NOMO-1 (cell line): ENCODE data around the gene NTRK2.

Source experiments
- DNase-seq, 2 experiments: peaks; one replicate each; lab custom pipeline; 2025; ENCODE audit not compliant: unreplicated experiment in 2 of 2; lab: John Stamatoyannopoulos, UW

NTRK2 gene

DNA sequence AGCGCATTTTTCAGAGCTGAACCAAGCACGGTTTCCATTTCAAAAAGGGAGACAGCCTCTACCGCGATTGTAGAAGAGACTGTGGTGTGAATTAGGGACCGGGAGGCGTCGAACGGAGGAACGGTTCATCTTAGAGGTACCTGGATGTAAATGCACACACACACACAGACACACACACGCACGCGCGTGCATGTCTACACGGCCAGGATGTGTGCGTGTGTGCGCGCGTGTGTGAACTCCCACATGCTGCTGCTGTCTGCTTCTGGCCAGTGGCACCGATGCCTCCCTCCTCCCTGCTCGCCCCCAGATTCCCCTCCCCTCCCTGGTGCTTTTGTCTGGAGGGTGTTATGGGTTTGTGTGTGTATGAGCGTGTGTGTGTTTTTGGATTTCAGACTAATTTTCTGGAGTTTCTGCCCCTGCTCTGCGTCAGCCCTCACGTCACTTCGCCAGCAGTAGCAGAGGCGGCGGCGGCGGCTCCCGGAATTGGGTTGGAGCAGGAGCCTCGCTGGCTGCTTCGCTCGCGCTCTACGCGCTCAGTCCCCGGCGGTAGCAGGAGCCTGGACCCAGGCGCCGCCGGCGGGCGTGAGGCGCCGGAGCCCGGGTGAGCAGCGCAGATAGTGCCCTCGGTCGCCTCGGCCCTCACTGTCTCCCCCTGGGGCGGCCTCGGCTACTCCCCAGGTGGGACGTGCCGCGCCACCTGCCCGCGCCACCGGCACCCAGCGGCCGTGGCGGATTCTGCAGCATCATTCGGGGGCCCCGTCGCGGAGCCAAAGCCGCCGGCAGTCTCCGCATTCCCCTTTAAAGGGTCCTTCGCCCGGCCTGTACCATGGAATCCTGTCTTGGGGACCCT lies at the start of gene NTRK2:
NTRK2 (plus strand) TSS at position 442 of the 850 bp plus-strand sequence. CDS start 1,020 bp downstream, outside the sequence.
- DNase-seq: no peak

GRCh38 chr9:84620338-84620737 lies 49.2 kb upstream of the NTRK2 start:
- no peak for DNase-seq

DNA sequence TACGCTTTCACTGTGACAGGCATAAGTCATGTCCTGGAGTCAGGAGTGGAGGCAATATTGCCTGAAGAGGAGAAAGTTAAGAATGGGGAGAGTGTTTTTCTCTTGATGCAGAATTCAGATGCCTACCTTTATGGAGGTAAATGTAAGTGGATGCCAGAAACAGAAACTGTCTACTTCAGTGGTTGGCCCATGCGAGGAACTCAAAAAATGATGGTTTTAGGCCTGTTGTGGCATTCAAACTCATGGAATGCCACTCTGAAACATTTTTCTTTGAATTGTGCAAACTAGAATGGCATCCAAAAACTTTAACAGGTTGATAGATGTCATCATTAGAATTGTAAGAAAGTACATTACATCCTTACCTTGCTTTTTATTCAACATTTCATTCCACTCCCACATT lies 47.7 kb upstream of the NTRK2 start:
- DNase-seq: no peak

GRCh38 chr9:84622981-84623380 lies 46.5 kb upstream of the NTRK2 start:
- DNase-seq: no peak

- no peak for DNase-seq
Measured at GRCh38 chr9:84636436-84636835, 33.1 kb upstream of the NTRK2 start.

DNA sequence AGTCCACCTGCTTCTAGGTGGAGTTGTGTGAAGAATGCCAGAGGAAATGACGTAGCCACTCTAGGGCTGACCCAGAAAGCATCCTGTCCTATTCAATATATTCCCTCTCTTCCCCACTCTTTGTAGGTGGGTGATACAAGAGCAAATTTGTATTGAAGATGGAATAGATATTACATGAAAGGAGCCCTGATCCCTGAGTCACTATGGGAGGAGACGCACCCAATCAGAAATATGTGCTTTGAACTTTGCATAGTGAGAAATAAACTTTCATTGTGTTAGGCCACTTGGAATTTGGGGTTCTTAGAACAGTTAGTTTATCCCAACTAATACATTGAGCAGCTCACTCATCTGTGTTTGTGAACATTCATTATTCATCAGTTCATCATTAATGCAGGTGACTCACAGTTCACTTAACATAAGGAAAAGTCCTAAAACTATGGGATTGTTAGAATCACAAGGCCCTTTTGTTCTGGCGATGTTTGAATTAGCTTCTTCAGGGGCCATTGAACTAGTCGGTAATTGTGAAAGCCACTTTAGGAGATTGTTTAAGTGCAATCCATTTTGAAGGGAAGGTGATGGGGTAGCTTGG lies 26.9 kb upstream of the NTRK2 start:
- DNase-seq: no peak

DNA sequence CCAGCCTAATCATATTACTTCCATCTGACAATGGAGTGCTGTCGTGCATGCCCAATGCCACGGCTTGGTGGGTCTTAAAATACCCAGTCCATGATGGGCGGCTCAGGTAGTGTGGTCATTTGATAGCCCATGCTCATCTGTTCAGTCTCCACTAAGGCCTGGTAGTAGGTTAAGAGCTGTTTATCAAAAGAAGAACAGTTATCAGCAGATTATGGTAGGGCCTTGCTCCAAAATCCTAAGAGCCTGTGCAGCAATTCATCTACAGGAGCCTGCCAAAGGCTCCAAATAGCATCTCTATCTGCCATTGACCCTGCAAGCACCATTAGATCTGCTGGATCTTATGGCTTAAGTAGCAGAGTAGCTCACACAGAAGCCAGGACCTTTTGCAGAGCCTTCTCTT lies 21.8 kb upstream of the NTRK2 start:
- no peak for DNase-seq

DNA sequence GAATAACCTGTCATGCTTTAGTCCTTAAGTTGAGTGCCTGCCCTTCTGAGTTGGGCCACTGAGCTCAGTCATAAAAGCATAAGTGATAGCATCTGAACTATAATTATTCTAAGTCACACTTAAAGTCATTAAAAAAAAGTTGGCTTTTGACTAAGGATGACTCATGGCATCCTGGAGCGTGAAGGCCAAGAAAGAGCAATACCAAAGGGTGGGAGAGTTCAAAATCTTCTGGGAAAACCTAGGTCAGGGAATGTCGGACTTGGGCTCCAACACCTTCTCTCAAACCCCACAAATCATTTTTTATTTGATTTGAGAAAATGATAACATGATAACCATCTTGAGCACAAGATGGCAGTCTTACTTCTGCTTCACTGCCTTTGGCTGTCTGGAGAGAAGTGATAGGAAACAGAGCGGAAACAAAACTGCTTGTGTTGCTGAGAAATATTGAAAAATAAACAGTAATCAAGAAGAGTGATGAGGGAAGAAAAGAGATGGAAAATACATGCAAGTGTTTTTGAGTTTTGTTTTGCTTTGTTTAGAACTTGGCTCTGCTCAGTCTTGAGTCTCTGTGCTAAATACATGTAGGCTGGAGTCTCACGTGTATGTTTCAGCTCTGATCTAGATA lies 16.9 kb upstream of the NTRK2 start:
- no peak for DNase-seq

DNA sequence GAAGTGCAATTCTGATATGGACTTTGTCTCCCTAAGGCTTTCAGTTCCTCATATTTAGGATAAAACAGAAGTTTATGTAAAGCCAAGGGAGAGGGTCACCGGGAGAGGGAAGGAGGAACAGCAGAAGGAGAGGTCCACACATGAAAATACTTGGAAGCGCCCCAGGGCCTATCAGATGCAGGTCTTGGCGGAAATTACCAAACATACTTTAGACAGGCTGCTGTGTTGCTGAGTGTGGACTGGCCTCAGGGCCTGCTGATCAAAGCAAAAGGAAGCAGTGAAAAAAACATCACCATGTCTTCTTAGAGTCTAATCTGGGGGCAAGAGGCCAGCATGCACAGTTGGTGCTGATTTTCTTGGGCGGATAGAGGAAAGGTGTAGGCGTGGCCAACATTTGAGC lies 14.1 kb upstream of the NTRK2 start:
- DNase-seq: peak; percentile 8 to 18

- DNase-seq: no peak
Measured at GRCh38 chr9:84659313-84659712, 10.2 kb upstream of the NTRK2 start.

- no peak for DNase-seq
Measured at GRCh38 chr9:84659773-84660172, 9.8 kb upstream of the NTRK2 start.

DNA sequence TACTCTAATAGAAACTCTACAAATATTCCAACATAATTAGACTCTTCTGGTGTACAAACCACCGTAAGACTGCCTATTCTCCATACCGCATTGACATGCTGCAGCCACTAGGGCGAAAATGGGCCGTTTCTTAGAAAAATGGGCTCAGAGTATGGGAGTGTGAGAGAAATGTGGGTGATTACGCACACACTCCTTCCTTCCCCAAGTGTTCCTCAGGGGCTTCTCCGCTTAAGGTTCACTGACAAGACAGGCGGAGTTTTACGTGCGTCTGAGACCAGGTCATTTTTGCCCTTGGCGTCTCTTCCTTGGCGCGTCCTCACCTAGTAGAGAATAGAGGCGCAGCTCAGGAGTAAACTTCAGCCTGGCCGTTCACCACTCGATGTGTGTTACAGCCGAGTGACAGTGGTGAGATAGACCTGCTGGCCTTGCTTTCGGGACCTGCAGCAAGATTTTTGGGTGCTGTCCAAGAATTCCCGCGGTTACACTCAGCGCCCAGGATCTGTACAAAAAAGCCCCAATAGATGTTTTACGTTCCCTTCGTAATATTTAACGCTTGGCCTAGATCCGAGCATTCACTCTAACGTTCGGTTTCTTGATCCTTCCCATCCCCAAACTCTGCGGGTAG lies 1.8 kb upstream of the NTRK2 start:
- DNase-seq: peak; percentile 6 to 31

DNA sequence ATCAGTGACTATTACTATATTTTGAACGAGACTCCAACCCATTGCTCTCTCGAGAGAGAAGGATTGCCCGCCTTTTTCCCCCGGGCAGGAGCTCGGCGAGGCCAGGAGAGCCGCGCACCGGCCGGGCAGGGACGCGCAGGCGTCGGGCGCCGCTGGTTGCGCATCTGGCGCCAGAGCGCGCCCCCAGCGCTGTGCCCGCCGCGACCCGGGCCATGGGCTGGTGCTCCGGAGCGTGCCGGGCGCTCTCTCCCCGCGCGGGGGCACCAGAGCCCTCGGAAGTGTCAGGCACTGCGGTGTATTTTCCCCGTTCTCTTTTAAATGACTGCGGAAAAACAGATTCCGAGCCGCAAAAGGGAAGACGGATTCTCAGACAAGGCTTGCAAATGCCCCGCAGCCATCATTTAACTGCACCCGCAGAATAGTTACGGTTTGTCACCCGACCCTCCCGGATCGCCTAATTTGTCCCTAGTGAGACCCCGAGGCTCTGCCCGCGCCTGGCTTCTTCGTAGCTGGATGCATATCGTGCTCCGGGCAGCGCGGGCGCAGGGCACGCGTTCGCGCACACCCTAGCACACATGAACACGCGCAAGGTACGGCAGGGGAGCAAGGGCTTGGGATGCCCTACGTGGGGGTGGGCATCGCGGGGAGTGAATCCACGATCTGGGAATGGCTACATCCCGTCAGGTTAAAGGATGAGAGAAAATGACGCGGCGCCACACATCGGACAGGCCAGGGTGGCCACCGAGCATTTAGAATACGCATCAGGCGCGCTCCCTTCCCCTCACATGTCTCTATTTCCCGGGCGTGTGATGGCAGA lies 1.1 kb upstream of the NTRK2 start:
- DNase-seq: peak; percentile 42 to 62

DNA sequence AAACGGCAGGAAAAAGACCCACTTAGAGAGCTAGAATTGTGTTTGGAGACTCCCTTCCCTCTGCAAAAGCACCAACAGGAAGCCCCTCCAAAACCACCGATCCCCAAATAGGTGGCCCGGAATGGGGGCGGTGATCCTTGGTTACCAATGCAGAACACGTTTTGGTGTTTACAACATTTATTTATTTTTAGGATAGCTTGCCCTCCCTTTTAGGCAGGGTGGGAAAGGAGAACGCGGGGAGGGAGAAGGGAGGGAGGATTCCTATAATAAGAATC lies 579 bp upstream of the NTRK2 start:
- DNase-seq: no peak

- DNase-seq: no peak
Measured at GRCh38 chr9:84670138-84671041, 861 bp downstream of the NTRK2 start.

DNA sequence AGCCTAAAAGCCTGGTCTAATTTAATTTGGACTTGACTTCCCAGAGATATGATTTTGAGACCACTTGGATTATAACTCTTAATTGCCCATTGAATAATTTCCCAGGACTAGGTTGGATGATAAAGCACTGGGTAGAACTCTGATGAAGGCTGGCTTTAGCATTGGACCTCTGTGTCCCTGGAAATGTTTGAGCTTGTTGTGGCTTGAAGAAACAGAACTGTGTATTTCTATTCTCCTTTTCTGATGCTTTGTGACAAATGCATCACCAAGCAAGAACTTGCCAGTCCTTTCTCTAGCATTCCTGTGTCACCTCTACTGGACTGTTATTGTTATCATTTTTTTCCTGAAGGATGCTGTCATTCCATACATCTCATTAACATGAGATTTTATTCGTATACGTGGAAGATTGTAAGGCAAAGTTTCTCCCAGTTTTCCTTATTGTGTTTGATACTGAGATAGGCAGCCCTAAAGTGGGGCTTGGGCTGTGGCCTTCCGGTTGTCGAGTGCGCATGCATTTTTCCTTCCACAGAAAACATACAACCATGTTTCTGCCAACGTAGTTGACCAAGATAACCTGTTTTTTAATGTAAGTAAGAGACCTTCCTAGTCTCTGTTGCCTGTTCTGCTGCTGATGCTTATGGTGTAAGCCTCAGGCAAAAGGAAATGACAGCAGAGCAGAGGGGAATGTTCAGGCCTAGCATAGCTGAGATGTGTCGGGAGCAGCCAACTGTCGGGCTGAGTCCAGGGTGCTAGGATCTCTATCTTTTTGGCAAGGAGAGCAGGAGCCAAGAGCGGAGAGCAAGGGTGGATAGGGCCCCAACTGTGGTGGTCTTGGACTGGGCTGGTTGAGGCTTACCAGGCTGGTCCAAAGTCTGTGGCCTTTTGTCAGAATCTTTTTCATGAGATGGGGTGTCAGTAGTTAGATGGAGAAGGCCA lies 2.3 kb downstream of the NTRK2 start:
- no peak for DNase-seq

GRCh38 chr9:84673806-84674205 lies 4.3 kb downstream of the NTRK2 start:
- no peak for DNase-seq

DNA sequence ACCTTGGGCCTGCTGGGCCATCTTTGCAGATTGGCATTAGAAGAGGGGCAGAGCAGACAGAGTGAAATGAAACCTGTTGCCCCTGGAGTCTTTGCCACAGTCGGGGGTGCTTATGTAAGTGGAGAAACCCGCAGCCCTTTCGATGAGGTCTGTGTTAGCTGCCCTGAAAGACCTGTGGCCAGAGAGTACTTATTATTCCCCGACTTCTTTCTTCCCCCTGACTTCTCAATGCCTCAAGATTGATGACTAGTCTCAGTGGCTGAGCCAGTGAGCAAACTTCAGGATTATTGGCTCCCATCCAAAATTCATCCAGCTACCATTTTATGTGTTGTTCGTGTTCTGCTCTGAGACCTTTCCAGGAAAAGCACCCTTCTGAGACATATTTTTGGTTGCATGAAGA lies 7.6 kb downstream of the NTRK2 start:
- no peak for DNase-seq

DNA sequence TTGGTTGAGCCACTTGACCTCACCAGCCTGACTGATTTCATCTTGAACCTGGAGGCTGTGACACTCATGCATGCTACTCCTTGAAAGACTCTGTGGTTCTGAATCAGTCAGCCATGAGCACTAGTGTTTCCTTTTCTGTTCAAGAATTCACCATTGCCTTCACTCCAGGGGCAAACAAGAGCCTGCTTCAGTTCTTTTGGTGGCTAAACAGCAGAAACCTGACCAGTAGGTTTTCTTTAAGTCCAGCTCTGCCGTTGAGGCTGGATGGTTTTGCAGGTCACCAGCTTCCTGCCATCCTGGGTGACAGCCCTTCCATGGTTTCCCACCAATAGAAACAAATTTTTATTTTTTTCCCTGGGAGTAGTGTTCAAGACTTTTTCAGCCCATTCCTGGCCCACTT lies 10.0 kb downstream of the NTRK2 start:
- no peak for DNase-seq
